ENCODE measurements around the gene TEX26. TPM values are rescaled to one million over a fixed set of nuclear protein-coding genes. Genes with fewer than 3 reads are reported as not detected.
"Not testable (repeated sequence)": the region's sequence is repeated elsewhere in the genome, so short reads cannot be mapped to it uniquely, and the experiment has no call there.

The TEX26 gene
- total RNA-seq, 2 experiments from 2014 or later, result not detected

GRCh38 chr13:30927188-30927587 lies 5.3 kb upstream of the TEX26 start:
- H3K27me3 Mint-ChIP-seq, result peaks cover 60% of the 10 kb centered on the region
- H3K4me3 Mint-ChIP-seq, result not testable (repeated sequence)

GRCh38 chr13:30927595-30927994 lies 4.9 kb upstream of the TEX26 start:
- H3K36me3 Mint-ChIP-seq, result no peaks in the 10 kb centered on the region
- H3K27me3 Mint-ChIP-seq, result peaks cover 62% of the 10 kb centered on the region
- no peak overlapping the region for H3K27ac Mint-ChIP-seq
- H3K4me1 Mint-ChIP-seq, result peaks cover 5% of the 10 kb centered on the region
- ATAC-seq (no peak), DNase-seq (no peak)
- no peaks in the 10 kb centered on the region for H3K9me3 Mint-ChIP-seq (ENCODE audit: low read depth)
- CTCF ChIA-PET, result interaction anchor here (0.7 kb wide), 1 partner anchor 175 kb away, joined by 4 read pairs; no protein-coding TSS in a partner anchor
- no peak overlapping the region for H3K4me3 Mint-ChIP-seq

More at GRCh38 chr13:30927188-30927587, 5.3 kb upstream of the TEX26 start:
- not testable (repeated sequence) for H3K27ac Mint-ChIP-seq; H3K36me3 Mint-ChIP-seq; DNase-seq; H3K9me3 Mint-ChIP-seq (ENCODE audit: low read depth); ATAC-seq; H3K4me1 Mint-ChIP-seq
- CTCF ChIA-PET, result interaction anchor here (0.7 kb wide), 1 partner anchor 176 kb away, joined by 4 read pairs; no protein-coding TSS in a partner anchor

GRCh38 chr13:30928978-30929377 lies 3.5 kb upstream of the TEX26 start:
- peaks cover 64% of the 10 kb centered on the region for H3K27me3 Mint-ChIP-seq
- ATAC-seq, result no peak
- H3K4me3 Mint-ChIP-seq, result no peak overlapping the region
- peaks cover 4% of the 10 kb centered on the region for H3K4me1 Mint-ChIP-seq
- no peak for DNase-seq
- H3K27ac Mint-ChIP-seq, result no peak overlapping the region
- no peaks in the 10 kb centered on the region for H3K9me3 Mint-ChIP-seq (ENCODE audit: low read depth)
- CTCF ChIA-PET, result no interaction called here
- no peaks in the 10 kb centered on the region for H3K36me3 Mint-ChIP-seq

- H3K27me3 Mint-ChIP-seq, result peaks cover 62% of the 10 kb centered on the region
- no peak overlapping the region for H3K4me3 Mint-ChIP-seq
- H3K27ac Mint-ChIP-seq, result no peak overlapping the region
- DNase-seq (no peak), ATAC-seq (no peak)
- CTCF ChIA-PET, result no interaction called here
- H3K9me3 Mint-ChIP-seq (ENCODE audit: low read depth), result no peaks in the 10 kb centered on the region
- no peaks in the 10 kb centered on the region for H3K4me1 Mint-ChIP-seq
- no peaks in the 10 kb centered on the region for H3K36me3 Mint-ChIP-seq
Measured at GRCh38 chr13:30933354-30933670, 856 bp downstream of the TEX26 start.

GRCh38 chr13:30934381-30934780 lies 1.9 kb downstream of the TEX26 start:
- peaks cover 55% of the 10 kb centered on the region for H3K27me3 Mint-ChIP-seq
- ATAC-seq, result no peak
- no peaks in the 10 kb centered on the region for H3K36me3 Mint-ChIP-seq
- no peak for DNase-seq
- no peaks in the 10 kb centered on the region for H3K4me1 Mint-ChIP-seq
- CTCF ChIA-PET, result no interaction called here
- H3K4me3 Mint-ChIP-seq, result no peak overlapping the region
- no peak overlapping the region for H3K27ac Mint-ChIP-seq
- no peaks in the 10 kb centered on the region for H3K9me3 Mint-ChIP-seq (ENCODE audit: low read depth)

GRCh38 chr13:30934803-30935202 lies 2.3 kb downstream of the TEX26 start:
- H3K4me3 Mint-ChIP-seq, result no peak overlapping the region
- no peak overlapping the region for H3K27ac Mint-ChIP-seq
- no peaks in the 10 kb centered on the region for H3K4me1 Mint-ChIP-seq
- ATAC-seq (no peak), DNase-seq (no peak)
- H3K36me3 Mint-ChIP-seq, result no peaks in the 10 kb centered on the region
- no peaks in the 10 kb centered on the region for H3K9me3 Mint-ChIP-seq (ENCODE audit: low read depth)
- CTCF ChIA-PET, result no interaction called here
- H3K27me3 Mint-ChIP-seq, result peaks cover 51% of the 10 kb centered on the region

- Mint-ChIP-seq H3K4me3 (no peak overlapping the region), H3K9me3 (ENCODE audit: low read depth) (no peaks in the 10 kb centered on the region), H3K36me3 (no peaks in the 10 kb centered on the region), H3K27me3 (peaks cover 33% of the 10 kb centered on the region), H3K4me1 (no peaks in the 10 kb centered on the region), H3K27ac (no peak overlapping the region)
- CTCF ChIA-PET, result no interaction called here
- ATAC-seq (no peak), DNase-seq (no peak)
Measured at GRCh38 chr13:30936971-30937370, 4.5 kb downstream of the TEX26 start.

GRCh38 chr13:30943881-30944280 lies 11.4 kb downstream of the TEX26 start:
- H3K9me3 Mint-ChIP-seq (ENCODE audit: low read depth), result no peaks in the 10 kb centered on the region
- no peak overlapping the region for H3K27ac Mint-ChIP-seq
- H3K4me1 Mint-ChIP-seq, result no peaks in the 10 kb centered on the region
- no peak overlapping the region for H3K4me3 Mint-ChIP-seq
- ATAC-seq, result no peak
- H3K27me3 Mint-ChIP-seq, result peaks cover 46% of the 10 kb centered on the region
- H3K36me3 Mint-ChIP-seq, result peaks cover 1% of the 10 kb centered on the region
- DNase-seq, result no peak
- CTCF ChIA-PET, result no interaction called here

GRCh38 chr13:30957258-30957943 lies 24.9 kb downstream of the TEX26 start:
- ATAC-seq, result no peak
- no peaks in the 10 kb centered on the region for H3K4me1 Mint-ChIP-seq
- DNase-seq, result no peak
- CTCF ChIA-PET, result no interaction called here
- peaks cover 59% of the 10 kb centered on the region for H3K27me3 Mint-ChIP-seq
- H3K4me3 Mint-ChIP-seq, result no peak overlapping the region
- H3K9me3 Mint-ChIP-seq (ENCODE audit: low read depth), result peaks cover 8% of the 10 kb centered on the region
- no peak overlapping the region for H3K27ac Mint-ChIP-seq
- no peaks in the 10 kb centered on the region for H3K36me3 Mint-ChIP-seq

- peaks cover 8% of the 10 kb centered on the region for H3K9me3 Mint-ChIP-seq (ENCODE audit: low read depth)
- peaks cover 58% of the 10 kb centered on the region for H3K27me3 Mint-ChIP-seq
- ATAC-seq (no peak), DNase-seq (no peak)
- H3K4me3 Mint-ChIP-seq, result no peak overlapping the region
- no peaks in the 10 kb centered on the region for H3K4me1 Mint-ChIP-seq
- CTCF ChIA-PET, result no interaction called here
- no peaks in the 10 kb centered on the region for H3K36me3 Mint-ChIP-seq
- H3K27ac Mint-ChIP-seq, result no peak overlapping the region
Measured at GRCh38 chr13:30959678-30960077, 27.2 kb downstream of the TEX26 start.

GRCh38 chr13:30963791-30964190 lies 31.3 kb downstream of the TEX26 start:
- H3K27me3 Mint-ChIP-seq, result peaks cover 58% of the 10 kb centered on the region
- H3K4me3 Mint-ChIP-seq, result no peak overlapping the region
- no peaks in the 10 kb centered on the region for H3K36me3 Mint-ChIP-seq
- CTCF ChIA-PET, result no interaction called here
- no peak overlapping the region for H3K27ac Mint-ChIP-seq
- no peak for ATAC-seq
- peaks cover 4% of the 10 kb centered on the region for H3K9me3 Mint-ChIP-seq (ENCODE audit: low read depth)
- no peaks in the 10 kb centered on the region for H3K4me1 Mint-ChIP-seq
- no peak for DNase-seq

GRCh38 chr13:30965380-30965779 lies 32.9 kb downstream of the TEX26 start:
- H3K4me1 Mint-ChIP-seq, result no peaks in the 10 kb centered on the region
- peaks cover 57% of the 10 kb centered on the region for H3K27me3 Mint-ChIP-seq
- DNase-seq, result no peak
- CTCF ChIA-PET, result interaction anchor here (0.6 kb wide), 1 partner anchor 454 kb away, joined by 3 read pairs; no protein-coding TSS in a partner anchor
- no peaks in the 10 kb centered on the region for H3K9me3 Mint-ChIP-seq (ENCODE audit: low read depth)
- H3K4me3 Mint-ChIP-seq, result no peak overlapping the region
- no peak for ATAC-seq
- no peak overlapping the region for H3K27ac Mint-ChIP-seq
- H3K36me3 Mint-ChIP-seq, result no peaks in the 10 kb centered on the region

GRCh38 chr13:30966101-30966500 lies 33.6 kb downstream of the TEX26 start:
- Mint-ChIP-seq H3K27ac (no peak overlapping the region), H3K4me3 (no peak overlapping the region), H3K4me1 (no peaks in the 10 kb centered on the region), H3K36me3 (no peaks in the 10 kb centered on the region), H3K27me3 (peaks cover 59% of the 10 kb centered on the region), H3K9me3 (ENCODE audit: low read depth) (no peaks in the 10 kb centered on the region)
- DNase-seq, result no peak
- ATAC-seq, result no peak
- CTCF ChIA-PET, result interaction anchor here (0.6 kb wide), 1 partner anchor 453 kb away, joined by 3 read pairs; no protein-coding TSS in a partner anchor

- Mint-ChIP-seq H3K36me3 (no peaks in the 10 kb centered on the region), H3K9me3 (ENCODE audit: low read depth) (no peaks in the 10 kb centered on the region), H3K27me3 (peaks cover 61% of the 10 kb centered on the region), H3K27ac (no peak overlapping the region), H3K4me3 (no peak overlapping the region), H3K4me1 (no peaks in the 10 kb centered on the region)
- ATAC-seq, result no peak
- CTCF ChIA-PET, result no interaction called here
- no peak for DNase-seq
Measured at GRCh38 chr13:30968846-30969245, 36.4 kb downstream of the TEX26 start.
